Anterior cingulate cortex (tissue), 58 donors: ENCODE measurements around the gene PPP2R2D.

ENCODE experiments used
- DNase-seq, 58 donors: peaks; one replicate each; lab custom pipeline; 2025; lab: John Stamatoyannopoulos, UW

Gene PPP2R2D

GRCh38 chr10:131900350-131901152 is at the start of gene PPP2R2D:
PPP2R2D (plus strand) TSS chr10:131901008; CDS start chr10:131901149, 141 bp downstream.
- peak; percentile 66 to 96 (median 91) for DNase-seq

- DNase-seq: no peak
These were observed 49.5 kb upstream of the PPP2R2D start for GRCh38 chr10:131851346-131851745.

GRCh38 chr10:131852176-131852822 is 48.5 kb upstream of the PPP2R2D start:
- no peak for DNase-seq

GRCh38 chr10:131852823-131853609 is 47.8 kb upstream of the PPP2R2D start:
- no peak for DNase-seq

- DNase-seq: no peak
These were observed 47.2 kb upstream of the PPP2R2D start for GRCh38 chr10:131853610-131853964.

GRCh38 chr10:131854579-131855335 is 46.1 kb upstream of the PPP2R2D start:
- DNase-seq: no peak

GRCh38 chr10:131855461-131856401 is 45.1 kb upstream of the PPP2R2D start:
- DNase-seq: no peak

- no peak for DNase-seq
These were observed 44.2 kb upstream of the PPP2R2D start for GRCh38 chr10:131856441-131857094.

GRCh38 chr10:131857156-131858117 is 43.4 kb upstream of the PPP2R2D start:
- no peak for DNase-seq

- DNase-seq: no peak
These were observed 42.7 kb upstream of the PPP2R2D start for GRCh38 chr10:131858118-131858515.

GRCh38 chr10:131858583-131859340 is 42.0 kb upstream of the PPP2R2D start:
- no peak for DNase-seq

GRCh38 chr10:131859341-131860020 is 41.3 kb upstream of the PPP2R2D start:
- DNase-seq: no peak

- DNase-seq: no peak
These were observed 40.5 kb upstream of the PPP2R2D start for GRCh38 chr10:131860311-131860710.

- DNase-seq: no peak
These were observed 39.9 kb upstream of the PPP2R2D start for GRCh38 chr10:131860806-131861440.

- DNase-seq: peak in 3 of 58 donors; percentile 6 to 28 (median 9)
These were observed 38.3 kb upstream of the PPP2R2D start for GRCh38 chr10:131862548-131862947.
